ENCODE data around the gene ARHGEF40. TPM values are rescaled to one million over a fixed set of nuclear protein-coding genes. Genes with fewer than 3 reads are reported as not detected.

ARHGEF40 gene
- total RNA-seq, 1 donor from 2014 or later, result 28.5 TPM

GRCh38 chr14:21084998-21085853, 15.1 kb downstream of the ARHGEF40 start:
- H3K27ac ChIP-seq, result peak overlapping the region; percentile 5
- no peaks in the 10 kb centered on the region for H3K27me3 ChIP-seq (ENCODE audit: low read depth)
- ATAC-seq, result peak; percentile 62 to 71

GRCh38 chr14:21086908-21087293, 16.8 kb downstream of the ARHGEF40 start:
- DNase-seq, result no peak
- peak overlapping the region; percentile 34 for H3K27ac ChIP-seq
- ATAC-seq, result no peak

More at GRCh38 chr14:21084998-21085853, 15.1 kb downstream of the ARHGEF40 start:
- H3K36me3 ChIP-seq, result peaks cover 90% of the 10 kb centered on the region
- no peak for TF ChIP-seq CTCF (IDR thresholded peaks at IDR 0.05)
- H3K4me3 ChIP-seq, result no peak overlapping the region
- intact Hi-C loops (cut with DNase I), result no loop called here
- H3K4me1 ChIP-seq, result peaks cover 18% of the 10 kb centered on the region
- DNase-seq, result peak; percentile 80
- H3K9me3 ChIP-seq, result no peaks in the 10 kb centered on the region

GRCh38 chr14:21087294-21088091, 17.4 kb downstream of the ARHGEF40 start:
- H3K4me1 ChIP-seq, result peaks cover 23% of the 10 kb centered on the region
- intact Hi-C loops (cut with DNase I), result no loop called here
- peaks cover 90% of the 10 kb centered on the region for H3K36me3 ChIP-seq

More at GRCh38 chr14:21086908-21087293, 16.8 kb downstream of the ARHGEF40 start:
- no peaks in the 10 kb centered on the region for H3K27me3 ChIP-seq (ENCODE audit: low read depth)
- peaks cover 90% of the 10 kb centered on the region for H3K36me3 ChIP-seq
- H3K4me1 ChIP-seq, result peaks cover 18% of the 10 kb centered on the region
- intact Hi-C loops (cut with DNase I), result no loop called here
- no peak overlapping the region for H3K4me3 ChIP-seq
- TF ChIP-seq CTCF (IDR thresholded peaks at IDR 0.05), result no peak
- no peaks in the 10 kb centered on the region for H3K9me3 ChIP-seq

GRCh38 chr14:21088687-21089086, 18.6 kb downstream of the ARHGEF40 start:
- Histone ChIP-seq H3K9me3 (no peaks in the 10 kb centered on the region), H3K27me3 (ENCODE audit: low read depth) (no peaks in the 10 kb centered on the region), H3K36me3 (peaks cover 90% of the 10 kb centered on the region), H3K27ac (no peak overlapping the region), H3K4me1 (peaks cover 23% of the 10 kb centered on the region), H3K4me3 (no peak overlapping the region)
- intact Hi-C loops (cut with DNase I), result no loop called here
- TF ChIP-seq CTCF (IDR thresholded peaks at IDR 0.05), result no peak
- ATAC-seq (no peak), DNase-seq (no peak)

More at GRCh38 chr14:21087294-21088091, 17.4 kb downstream of the ARHGEF40 start:
- H3K27me3 ChIP-seq (ENCODE audit: low read depth), result no peaks in the 10 kb centered on the region
- no peak overlapping the region for H3K4me3 ChIP-seq
- ATAC-seq, result peak; percentile 25 to 34
- no peaks in the 10 kb centered on the region for H3K9me3 ChIP-seq
- H3K27ac ChIP-seq, result peak overlapping the region; percentile 34
- no peak for TF ChIP-seq CTCF (IDR thresholded peaks at IDR 0.05)
- no peak for DNase-seq

GRCh38 chr14:21089271-21089670, 19.2 kb downstream of the ARHGEF40 start:
- no peak overlapping the region for H3K4me3 ChIP-seq
- H3K36me3 ChIP-seq, result peaks cover 84% of the 10 kb centered on the region
- DNase-seq (no peak), ATAC-seq (no peak)
- H3K27ac ChIP-seq, result no peak overlapping the region
- H3K27me3 ChIP-seq (ENCODE audit: low read depth), result no peaks in the 10 kb centered on the region
- peaks cover 24% of the 10 kb centered on the region for H3K4me1 ChIP-seq
- no peak for TF ChIP-seq CTCF (IDR thresholded peaks at IDR 0.05)
- intact Hi-C loops (cut with DNase I), result no loop called here
- no peaks in the 10 kb centered on the region for H3K9me3 ChIP-seq
